PC-9 (cell line): Measurements from ENCODE around the gene SLC6A18. TPM values are rescaled to one million over a fixed set of nuclear protein-coding genes. Genes with fewer than 3 reads are reported as not detected.

Experiments
- BruUV-seq: library from RNA; stranded (reverse); fragments of 400-500 nt; replicated peaks from 2 replicates; lab custom pipeline; 2021; lab: Mats Ljungman, UMichigan
- CTCF ChIA-PET: fragments of 300-600 bp; sonication (Branson Sonifier 250); formaldehyde crosslinking; loops from one replicate; lab custom pipeline; 2022; ENCODE audit warnings: antibody characterized with exemption; lab: Charles Lee
- POLR2A ChIA-PET: fragments of 300-600 bp; sonication (Branson Sonifier 250); formaldehyde crosslinking; loops from one replicate; lab custom pipeline; 2022; ENCODE audit warnings: antibody characterized with exemption; ENCODE audit not compliant: unreplicated experiment; lab: Charles Lee
- DNase-seq, 2 experiments: peaks; one replicate each; pipeline versions ENCODE4 v3.0.0 to v3.0.0-alpha.2; 2015 to 2022; ENCODE audit warnings: mixed read lengths in 1 of 2
- H2AFZ ChIP-seq: fragments of 200-600 bp; sonication (generic); 2 replicates; pipeline ENCODE4 v1.8.1; 2017; ENCODE audit warnings: antibody characterized with exemption
- H3F3A ChIP-seq: fragments of 200-600 bp; sonication (generic); 2 replicates; pipeline ENCODE4 v1.8.1; 2017; ENCODE audit warnings: antibody characterized with exemption, mild to moderate bottlenecking, low read depth; ENCODE audit not compliant: insufficient read depth
- H3K27ac ChIP-seq: fragments of 200-600 bp; sonication (generic); 2 replicates; pipeline ENCODE4 v1.6.1; 2016; ENCODE audit warnings: mixed run types
- H3K27me3 ChIP-seq: fragments of 200-600 bp; sonication (generic); 2 replicates; pipeline ENCODE4 v1.6.1; 2016; ENCODE audit warnings: low read depth, mixed run types; ENCODE audit not compliant: insufficient read depth
- H3K36me3 ChIP-seq: fragments of 200-600 bp; sonication (generic); 2 replicates; pipeline ENCODE4 v1.6.1; 2016; ENCODE audit warnings: low read depth, mixed run types
- H3K4me1 ChIP-seq: fragments of 200-600 bp; sonication (generic); replicated peaks from 2 replicates; pipeline ENCODE4 v1.6.1; 2016; ENCODE audit warnings: mixed run types; ENCODE audit not compliant: insufficient read depth
- H3K4me2 ChIP-seq: fragments of 200-600 bp; sonication (generic); 2 replicates; pipeline ENCODE4 v1.6.1; 2017; ENCODE audit warnings: mixed run types
- H3K4me3 ChIP-seq: fragments of 200-600 bp; sonication (generic); 2 replicates; pipeline ENCODE4 v1.6.1; 2016; ENCODE audit warnings: mixed run types
- H3K79me2 ChIP-seq: fragments of 200-600 bp; sonication (generic); 2 replicates; pipeline ENCODE4 v1.6.1; 2017; ENCODE audit warnings: low read depth, mixed run types
- H3K9me2 ChIP-seq: fragments of 200-600 bp; sonication (generic); 2 replicates; pipeline ENCODE4 v1.8.1; 2017; ENCODE audit warnings: mild to moderate bottlenecking; ENCODE audit not compliant: insufficient read depth
- H3K9me3 ChIP-seq: fragments of 200-600 bp; sonication (generic); 2 replicates; pipeline ENCODE4 v1.8.1; 2016; ENCODE audit warnings: low read depth; ENCODE audit not compliant: insufficient read depth
- H4K20me1 ChIP-seq: fragments of 200-600 bp; sonication (generic); 2 replicates; pipeline ENCODE4 v1.8.1; 2017; ENCODE audit not compliant: insufficient read depth
- CTCF ChIP-seq: fragments of 200-600 bp; sonication (generic); conservative IDR thresholded peaks from 2 replicates; pipeline ENCODE4 v1.6.1; 2017; ENCODE audit warnings: mixed run types, antibody characterized with exemption, mild to moderate bottlenecking, moderate library complexity
- EZH2 ChIP-seq: fragments of 200-600 bp; sonication (generic); IDR thresholded peaks from 2 replicates; pipeline ENCODE4 v1.8.0; 2017; ENCODE audit warnings: antibody characterized with exemption, low read depth
- intact Hi-C: fragments of 100-400 bp; cut with micrococcal nuclease; formaldehyde crosslinking; loops from one replicate; pipeline ENCODE4 v1.10.0; 2022; ENCODE audit not compliant: unreplicated experiment
- total RNA-seq: library from RNA; stranded (reverse); gene quantifications from 2 replicates; pipeline ENCODE4 v1.2.3, GENCODE V29; 2021

The SLC6A18 gene
- total RNA-seq, 1 experiment from 2014 or later, result not detected

- H3K27me3 ChIP-seq, result no peaks in the 10 kb centered on the region
- H3K4me3 ChIP-seq, result no peak overlapping the region
- intact Hi-C loops, result no loop called here
- no peaks in the 10 kb centered on the region for H4K20me1 ChIP-seq
- TF ChIP-seq EZH2, result no peak
- no peak for TF ChIP-seq CTCF
- no peak overlapping the region for H3K27ac ChIP-seq
- H3K9me3 ChIP-seq, result no peaks in the 10 kb centered on the region
- H3K36me3 ChIP-seq, result no peaks in the 10 kb centered on the region
- no peaks in the 10 kb centered on the region for H3F3A ChIP-seq
- H3K4me1 ChIP-seq, result no peaks in the 10 kb centered on the region
- CTCF ChIA-PET, result no interaction called here
- no peak overlapping the region for H3K4me2 ChIP-seq
- no TSS peak for BruUV-seq
- no peak for DNase-seq
- no peaks in the 10 kb centered on the region for H3K79me2 ChIP-seq
- POLR2A ChIA-PET, result no interaction called here
- H3K9me2 ChIP-seq, result no peaks in the 10 kb centered on the region
- no peak overlapping the region for H2AFZ ChIP-seq
These were observed 34.8 kb downstream of the SLC6A18 start for GRCh38 chr5:1259806-1260480.

GRCh38 chr5:1261643-1262042 lies 36.5 kb downstream of the SLC6A18 start:
- no peaks in the 10 kb centered on the region for H3K4me1 ChIP-seq
- BruUV-seq, result no TSS peak
- H3K27me3 ChIP-seq, result 0 out of 2 replicates have a peak, but pooled peaks cover 5% of the 10 kb centered on the region
- H3K9me2 ChIP-seq, result no peaks in the 10 kb centered on the region
- ChIA-PET POLR2A (no interaction called here), CTCF (no interaction called here)
- H3K79me2 ChIP-seq, result no peaks in the 10 kb centered on the region
- H3K4me2 ChIP-seq, result no peak overlapping the region
- no peaks in the 10 kb centered on the region for H3K9me3 ChIP-seq
- no peaks in the 10 kb centered on the region for H3F3A ChIP-seq
- H2AFZ ChIP-seq, result no peak overlapping the region
- H3K27ac ChIP-seq, result no peak overlapping the region
- H3K4me3 ChIP-seq, result no peak overlapping the region
- H3K36me3 ChIP-seq, result no peaks in the 10 kb centered on the region
- H4K20me1 ChIP-seq, result no peaks in the 10 kb centered on the region
- no peak for DNase-seq
- TF ChIP-seq CTCF (no peak), EZH2 (no peak)
- intact Hi-C loops, result no loop called here

- no peak overlapping the region for H3K4me2 ChIP-seq
- CTCF ChIA-PET, result no interaction called here
- H3K4me1 ChIP-seq, result no peaks in the 10 kb centered on the region
- POLR2A ChIA-PET, result no interaction called here
- no peaks in the 10 kb centered on the region for H3K36me3 ChIP-seq
- no peaks in the 10 kb centered on the region for H3K9me2 ChIP-seq
- intact Hi-C loops, result no loop called here
- 0 out of 2 replicates have a peak, but pooled peaks cover 5% of the 10 kb centered on the region for H3K27me3 ChIP-seq
- H3K79me2 ChIP-seq, result no peaks in the 10 kb centered on the region
- no peak overlapping the region for H3K4me3 ChIP-seq
- no TSS peak for BruUV-seq
- no peaks in the 10 kb centered on the region for H4K20me1 ChIP-seq
- no peak for DNase-seq
- TF ChIP-seq CTCF (no peak), EZH2 (no peak)
- no peak overlapping the region for H3K27ac ChIP-seq
- no peak overlapping the region for H2AFZ ChIP-seq
- H3K9me3 ChIP-seq, result no peaks in the 10 kb centered on the region
- H3F3A ChIP-seq, result peaks cover 4% of the 10 kb centered on the region; the same call in 1 of the 2 replicates
These were observed 37.2 kb downstream of the SLC6A18 start for GRCh38 chr5:1262381-1262780.
